ENCODE data around the gene RAD50.

DNA sequence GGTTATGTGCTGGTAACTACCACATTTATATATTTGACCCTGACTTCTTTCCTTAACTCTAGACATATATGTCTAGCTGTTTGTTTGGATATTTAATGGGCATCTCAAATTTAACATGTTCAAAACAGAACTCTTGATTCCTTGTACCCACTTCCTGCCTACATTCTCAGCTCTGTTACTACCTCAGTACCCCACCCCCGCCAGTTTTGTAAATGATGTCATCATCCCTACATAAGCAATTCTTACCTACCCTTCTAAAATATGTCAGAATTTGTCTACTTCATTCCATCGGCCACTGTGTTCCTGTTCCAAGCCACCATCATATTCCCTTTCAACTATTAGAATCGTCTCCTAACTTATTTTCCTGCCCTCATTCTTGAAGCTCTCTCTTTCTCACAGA is 4.8 kb downstream of the RAD50 start:
- TF ChIP-seq, protein P1, sequence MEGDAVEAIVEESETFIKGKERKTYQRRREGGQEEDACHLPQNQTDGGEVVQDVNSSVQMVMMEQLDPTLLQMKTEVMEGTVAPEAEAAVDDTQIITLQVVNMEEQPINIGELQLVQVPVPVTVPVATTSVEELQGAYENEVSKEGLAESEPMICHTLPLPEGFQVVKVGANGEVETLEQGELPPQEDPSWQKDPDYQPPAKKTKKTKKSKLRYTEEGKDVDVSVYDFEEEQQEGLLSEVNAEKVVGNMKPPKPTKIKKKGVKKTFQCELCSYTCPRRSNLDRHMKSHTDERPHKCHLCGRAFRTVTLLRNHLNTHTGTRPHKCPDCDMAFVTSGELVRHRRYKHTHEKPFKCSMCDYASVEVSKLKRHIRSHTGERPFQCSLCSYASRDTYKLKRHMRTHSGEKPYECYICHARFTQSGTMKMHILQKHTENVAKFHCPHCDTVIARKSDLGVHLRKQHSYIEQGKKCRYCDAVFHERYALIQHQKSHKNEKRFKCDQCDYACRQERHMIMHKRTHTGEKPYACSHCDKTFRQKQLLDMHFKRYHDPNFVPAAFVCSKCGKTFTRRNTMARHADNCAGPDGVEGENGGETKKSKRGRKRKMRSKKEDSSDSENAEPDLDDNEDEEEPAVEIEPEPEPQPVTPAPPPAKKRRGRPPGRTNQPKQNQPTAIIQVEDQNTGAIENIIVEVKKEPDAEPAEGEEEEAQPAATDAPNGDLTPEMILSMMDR (IDR thresholded peaks at IDR 0.05; ENCODE audit: low read depth, low read length, poor library complexity, severe bottlenecking), result no peak
- TF ChIP-seq EZH2phosphoT487 (IDR thresholded peaks at IDR 0.05; ENCODE audit: borderline replicate concordance, low read length), result no peak

Measured in DOHH2 (cell line).